Right ventricle myocardium inferior (tissue), 1 donor: ENCODE results near the gene HJV. TPM values are rescaled to one million over a fixed set of nuclear protein-coding genes. Genes with fewer than 3 reads are reported as not detected.

ENCODE experiments used
- ATAC-seq: fragments of 200-7000 bp; cut with Tn5 transposase; one replicate; pipeline ENCODE4 v1.9.1; 2020; ENCODE audit warnings: mild to moderate bottlenecking, moderate library complexity
- DNase-seq: peaks from one replicate; pipeline ENCODE4 v3.0.0; 2021; ENCODE audit errors: missing footprints
- intact Hi-C: fragments of 100-400 bp; cut with DNase I; formaldehyde crosslinking; loops from one replicate; pipeline ENCODE4 v1.11.0; 2022
- total RNA-seq: library from RNA; stranded (reverse); fragmentation: NEBNext Ultra II Directional; extraction: Animal tissue kit (Norgen Biotek cat#: 25700); gene quantifications from one replicate; pipeline ENCODE4 v1.2.1, GENCODE V29; 2021
- donor health status: DM: no; HTN: yes; CAD: no; lungs with severe emphysema.

Gene HJV
- total RNA-seq, 1 donor from 2014 or later, result 71.0 TPM

DNA sequence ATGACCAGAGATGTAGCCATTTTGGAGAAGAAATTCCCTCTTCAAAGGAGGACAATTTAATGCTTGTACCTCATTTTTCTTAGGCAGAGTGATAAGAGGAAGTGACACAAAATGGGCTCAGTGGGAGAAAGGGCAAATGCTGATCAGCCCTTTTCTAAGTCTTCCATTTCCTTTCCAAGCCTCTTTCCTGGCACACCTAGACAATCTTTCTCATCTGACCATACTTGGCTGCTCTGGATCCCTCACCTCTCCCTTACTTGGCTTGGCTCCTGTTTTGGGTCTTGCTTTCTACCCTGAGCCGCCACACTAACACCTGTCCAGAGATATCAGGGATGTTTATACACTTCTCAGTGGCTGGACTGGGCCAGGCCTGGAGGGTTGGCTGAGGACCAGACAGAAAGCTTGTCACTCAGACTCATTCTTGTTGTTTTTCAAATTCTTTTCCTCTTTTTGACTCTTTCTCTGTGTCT, 38.3 kb downstream of the HJV start:
- intact Hi-C loops, result no loop called here
- DNase-seq (no peak), ATAC-seq (no peak)

DNA sequence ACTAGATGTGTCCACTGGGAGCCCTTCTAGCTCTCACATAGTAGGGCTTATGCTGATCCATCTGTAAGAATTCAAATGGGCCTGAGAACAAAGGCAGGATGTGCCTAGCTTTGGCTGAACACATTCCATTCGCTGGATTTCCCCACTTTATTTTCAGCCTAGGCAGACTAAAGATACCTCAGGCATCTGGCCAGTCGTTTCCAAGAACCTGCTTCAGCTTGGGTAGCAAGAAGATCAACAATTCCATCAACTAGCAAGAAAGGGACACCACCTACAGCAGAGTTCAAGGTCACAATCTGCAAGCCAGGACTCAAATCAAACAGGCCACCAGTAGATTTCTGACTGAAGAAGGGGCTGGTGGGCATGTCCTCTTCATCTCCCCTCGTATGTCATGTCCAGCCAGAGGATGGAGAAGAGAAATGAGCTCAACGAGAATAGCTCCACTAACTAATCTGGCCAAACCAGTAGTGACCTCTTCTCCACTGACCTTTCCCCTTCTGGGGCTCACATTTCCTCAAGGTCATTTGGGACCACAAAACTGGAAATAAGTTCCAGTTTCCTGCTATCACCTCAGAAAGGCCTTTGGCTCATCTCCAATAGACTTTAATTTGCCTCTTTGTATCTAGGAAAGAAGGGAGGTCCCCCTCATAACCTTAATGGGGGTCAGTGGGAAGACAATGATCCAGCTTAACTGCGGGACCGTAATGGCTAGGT, 39.4 kb downstream of the HJV start:
- DNase-seq (no peak), ATAC-seq (no peak)
- intact Hi-C loops, result no loop called here

GRCh38 chr1:145980457-145980994, 41.0 kb downstream of the HJV start:
- DNase-seq (no peak), ATAC-seq (peak; percentile 38)
- intact Hi-C loops, result no loop called here

GRCh38 chr1:145979746-145980456, 41.6 kb downstream of the HJV start:
- intact Hi-C loops, result loop anchor here (1.0 kb wide), 1 partner anchor 19 kb away; no protein-coding TSS in a partner anchor
- no peak for DNase-seq
- ATAC-seq, result no peak

DNA sequence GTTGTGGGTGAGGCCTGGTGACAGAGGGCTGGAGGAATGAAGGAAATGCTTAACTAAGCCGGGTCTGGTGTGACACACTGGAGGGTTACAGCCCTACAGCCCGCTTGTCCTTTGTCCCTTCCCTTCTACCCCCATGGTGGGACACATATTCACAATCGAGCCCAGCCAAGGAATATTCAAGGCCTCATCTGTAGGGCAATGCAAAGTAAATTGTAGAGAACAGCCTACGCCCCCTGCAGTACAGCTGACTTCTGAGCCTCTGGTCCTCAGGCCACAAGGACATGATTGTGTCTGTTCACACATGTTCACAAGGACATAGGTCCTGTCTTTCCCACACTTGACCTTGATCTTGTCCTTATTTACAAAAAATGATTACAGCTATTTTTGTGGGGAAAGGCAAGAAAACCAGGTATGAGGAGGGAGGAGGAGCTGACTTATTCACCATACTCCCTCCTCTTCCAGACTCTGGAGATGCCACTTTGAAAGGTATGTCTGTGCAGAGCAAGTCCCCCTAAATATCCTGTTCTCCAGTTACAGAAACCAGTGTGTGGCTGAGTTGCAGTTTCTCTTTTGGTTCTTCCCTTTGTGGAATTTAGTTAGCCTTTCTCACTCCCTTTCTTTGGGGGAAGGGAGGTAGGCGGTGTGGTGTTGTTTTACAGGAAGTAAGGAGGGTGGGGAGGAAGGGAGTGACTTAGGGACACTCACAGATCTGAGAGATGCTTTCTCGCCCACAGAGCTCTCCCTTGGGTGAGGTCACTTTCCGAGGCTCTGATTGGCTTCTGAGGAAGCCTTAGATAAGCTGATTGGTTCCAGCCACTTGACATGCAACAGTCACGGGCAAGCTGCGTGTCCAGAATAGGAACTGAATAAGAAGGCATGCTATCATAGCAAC, 42.4 kb downstream of the HJV start:
- peak; percentile 95 for DNase-seq
- intact Hi-C loops, result loop anchor here (1.0 kb wide), 1 partner anchor 20 kb away; no protein-coding TSS in a partner anchor
- ATAC-seq, result peak; percentile 94

- no peak for DNase-seq
- no peak for ATAC-seq
- intact Hi-C loops, result no loop called here
Measured at GRCh38 chr1:145978471-145978853, 43.1 kb downstream of the HJV start.

DNA sequence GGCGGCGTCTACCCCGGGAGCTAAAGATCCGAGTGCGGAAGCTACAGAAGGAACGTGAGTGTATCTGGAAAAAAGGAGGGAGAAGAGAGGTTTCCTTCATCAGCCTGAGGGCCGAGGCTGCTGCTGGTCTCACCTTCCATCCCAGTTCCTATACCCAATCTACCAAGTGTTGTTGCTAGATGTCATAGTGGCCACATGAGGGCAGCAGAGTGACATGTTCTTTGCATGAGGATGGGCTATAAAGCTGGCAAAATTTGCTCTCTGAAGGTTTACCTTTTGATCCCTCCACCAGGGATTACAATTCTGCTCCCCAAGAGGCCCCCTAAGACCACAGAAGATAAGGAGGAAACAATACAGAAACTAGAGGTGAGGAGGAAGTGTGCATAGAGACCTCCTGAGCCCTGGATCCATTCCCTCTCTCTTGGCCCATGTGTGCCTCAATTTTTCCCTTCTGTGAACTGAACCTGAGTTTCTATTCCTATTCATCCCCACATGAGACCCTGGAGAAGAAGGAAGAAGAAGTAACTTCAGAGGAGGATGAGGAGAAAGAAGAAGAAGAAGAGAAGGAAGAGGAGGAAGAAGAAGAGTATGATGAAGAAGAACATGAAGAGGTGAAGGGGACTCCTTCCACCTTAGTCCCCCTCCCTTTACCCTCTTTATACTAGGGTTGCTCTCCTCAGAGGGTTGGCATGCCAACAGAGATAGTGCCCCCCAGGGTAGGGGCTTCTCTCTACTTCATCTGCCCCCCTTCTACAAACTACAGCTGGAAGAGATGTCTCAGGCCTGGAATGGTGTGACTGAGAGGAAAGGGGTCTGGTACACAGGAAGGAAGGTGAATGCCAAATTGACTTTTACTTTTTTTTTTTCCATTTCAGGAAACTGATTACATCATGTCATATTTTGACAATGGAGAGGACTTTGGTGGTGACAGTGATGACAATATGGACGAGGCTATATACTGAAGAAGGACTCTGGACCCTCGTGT, 43.8 kb downstream of the HJV start:
- peak; percentile 32 for ATAC-seq
- DNase-seq, result no peak
- intact Hi-C loops, result loop anchor here (1.0 kb wide), 1 partner anchor 36 kb away; no protein-coding TSS in a partner anchor

DNA sequence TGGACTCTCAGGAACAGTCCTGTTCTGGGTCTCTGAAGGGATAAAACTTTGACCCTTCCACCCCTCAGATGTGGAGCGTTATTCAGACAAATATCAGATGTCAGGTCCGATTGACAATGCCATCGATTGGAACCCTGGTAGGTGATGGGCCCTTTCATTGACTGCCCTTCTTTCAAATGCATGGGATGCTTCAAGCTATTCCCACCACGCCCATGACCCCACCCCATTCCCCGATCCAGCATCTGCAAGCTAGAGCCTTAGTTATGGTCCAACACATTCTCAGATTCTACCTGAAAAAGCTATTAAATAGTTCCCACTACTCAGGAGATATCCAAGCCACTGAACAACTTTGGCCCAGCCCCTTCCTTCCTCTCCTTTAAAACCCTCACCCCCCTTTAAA, 44.5 kb downstream of the HJV start:
- ATAC-seq, result no peak
- DNase-seq, result no peak
- intact Hi-C loops, result loop anchor here (1.0 kb wide), 1 partner anchor 36 kb away; no protein-coding TSS in a partner anchor

DNA sequence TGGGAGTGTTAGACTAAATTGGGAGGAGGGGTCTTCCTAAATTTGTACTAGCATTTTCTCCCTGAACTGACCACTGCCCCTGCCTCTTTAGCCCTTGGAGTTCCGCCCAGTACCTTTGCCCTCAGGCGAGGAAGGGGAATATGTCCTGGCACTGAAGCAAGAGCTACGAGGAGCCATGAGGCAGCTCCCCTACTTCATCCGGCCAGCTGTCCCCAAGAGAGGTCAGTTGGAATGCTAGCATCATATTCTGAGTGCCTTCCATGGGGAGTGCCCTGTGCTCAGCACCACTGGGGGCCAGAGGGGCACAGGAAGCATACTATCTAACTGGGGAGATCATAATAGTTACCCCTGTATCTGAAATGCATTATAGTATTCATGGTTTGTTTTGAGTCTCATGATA, 46.3 kb downstream of the HJV start:
- intact Hi-C loops, result no loop called here
- no peak for DNase-seq
- no peak for ATAC-seq

DNA sequence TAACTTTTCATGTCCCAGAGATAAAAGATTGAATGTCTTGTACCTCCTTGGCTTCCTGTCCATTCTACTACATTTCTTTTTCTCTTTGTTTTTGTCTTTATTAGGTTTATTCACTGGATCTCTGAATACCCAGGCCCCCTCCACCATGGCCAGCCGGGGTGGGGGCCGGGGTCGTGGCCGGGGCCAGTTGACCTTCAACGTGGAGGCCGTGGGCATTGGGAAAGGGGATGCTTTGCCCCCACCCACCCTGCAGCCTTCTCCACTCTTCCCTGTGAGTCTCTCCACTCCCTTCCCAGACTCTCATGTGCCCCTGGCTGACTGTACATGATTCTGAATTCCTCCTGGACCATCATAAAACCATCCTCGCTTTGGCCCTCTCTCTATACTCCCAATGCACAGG, 46.8 kb downstream of the HJV start:
- DNase-seq (no peak), ATAC-seq (no peak)
- intact Hi-C loops, result no loop called here

GRCh38 chr1:145972580-145972979, 49.0 kb downstream of the HJV start:
- no peak for DNase-seq
- intact Hi-C loops, result no loop called here

More at GRCh38 chr1:145972580-145972979, 49.0 kb downstream of the HJV start:
- ATAC-seq, result no peak

Other genes starting within 250 kb of the HJV start
- 47.9 TPM for gene RNF115, start 197.6 kb downstream of the HJV start, total RNA-seq
- 11.4 TPM for gene POLR3C, start 197.5 kb downstream of the HJV start, total RNA-seq
- 3.3 TPM for gene NUDT17, start 176.1 kb downstream of the HJV start, total RNA-seq
- gene PIAS3, start 162.7 kb downstream of the HJV start, total RNA-seq, result 15.7 TPM
- gene ANKRD35, start 135.9 kb downstream of the HJV start, total RNA-seq, result 1.1 TPM
- 0.73 TPM for gene ITGA10, start 111.7 kb downstream of the HJV start, total RNA-seq
- 19.2 TPM for gene PEX11B, start 103.0 kb downstream of the HJV start, total RNA-seq
- gene RBM8A, start 94.3 kb downstream of the HJV start, total RNA-seq, result 63.6 TPM
- 25.8 TPM for gene LIX1L, start 63.7 kb downstream of the HJV start, total RNA-seq
- gene ANKRD34A, start 57.2 kb downstream of the HJV start, total RNA-seq, result 0.62 TPM
- gene POLR3GL, start 57.0 kb downstream of the HJV start, total RNA-seq, result 49.1 TPM
- gene TXNIP, start 25.2 kb downstream of the HJV start, total RNA-seq, result 1,017 TPM
- gene NBPF10, start 123.1 kb upstream of the HJV start, total RNA-seq, result 0.62 TPM
- gene NOTCH2NLA, start 207.3 kb upstream of the HJV start, total RNA-seq, result 6.6 TPM